GM06990 (cell line): ENCODE results near the gene SLC25A13.

ENCODE experiments used
- DNase-seq: peaks from one replicate; pipeline ENCODE4 v3.0.0-alpha.2; 2011; ENCODE audit not compliant: insufficient read length; ENCODE audit errors: extremely low read depth
- H3K27me3 ChIP-seq: replicated peaks from 2 replicates; pipeline ENCODE4 v1.6.0; 2011; ENCODE audit warnings: low read length; ENCODE audit not compliant: control insufficient read depth, insufficient read depth
- H3K36me3 ChIP-seq: 2 replicates; pipeline ENCODE4 v1.5.1; 2011; ENCODE audit warnings: low read length; ENCODE audit not compliant: control insufficient read depth, insufficient read depth
- H3K4me3 ChIP-seq: replicated peaks from 2 replicates; pipeline ENCODE4 v1.5.1; 2011; ENCODE audit warnings: low read depth, mild to moderate bottlenecking, control low read depth, low read length
- TF ChIP-seq, protein P1 (sequence below): IDR thresholded peaks from 2 replicates; pipeline ENCODE4 v1.5.1; 2011; ENCODE audit warnings: low read length, control low read depth, mild to moderate bottlenecking, inconsistent platforms; ENCODE audit not compliant: insufficient read depth, poor library complexity, severe bottlenecking

The SLC25A13 gene

DNA sequence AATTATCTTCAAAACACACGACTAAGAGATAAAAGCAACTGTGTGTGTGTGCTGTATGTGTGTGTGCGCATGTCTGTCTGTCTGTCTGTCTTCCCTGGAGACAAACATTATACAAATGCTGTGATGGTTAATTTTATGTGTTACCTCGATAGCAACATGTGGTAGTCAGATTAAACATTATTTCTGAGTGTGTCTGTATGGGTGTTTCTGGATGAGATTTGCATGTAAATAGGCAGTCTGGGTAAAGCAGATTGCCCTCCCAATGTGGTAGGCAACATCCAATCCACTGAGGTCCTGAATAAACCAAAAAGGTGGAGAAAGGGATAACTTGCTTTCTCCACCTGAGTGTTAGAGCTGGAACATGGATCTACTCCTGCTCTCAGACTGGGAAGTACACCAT lies 67.9 kb downstream of the SLC25A13 start:
- H3K27me3 ChIP-seq, result no peaks in the 10 kb centered on the region
- no peak overlapping the region for H3K4me3 ChIP-seq
- no peak for DNase-seq
- TF ChIP-seq, protein P1, sequence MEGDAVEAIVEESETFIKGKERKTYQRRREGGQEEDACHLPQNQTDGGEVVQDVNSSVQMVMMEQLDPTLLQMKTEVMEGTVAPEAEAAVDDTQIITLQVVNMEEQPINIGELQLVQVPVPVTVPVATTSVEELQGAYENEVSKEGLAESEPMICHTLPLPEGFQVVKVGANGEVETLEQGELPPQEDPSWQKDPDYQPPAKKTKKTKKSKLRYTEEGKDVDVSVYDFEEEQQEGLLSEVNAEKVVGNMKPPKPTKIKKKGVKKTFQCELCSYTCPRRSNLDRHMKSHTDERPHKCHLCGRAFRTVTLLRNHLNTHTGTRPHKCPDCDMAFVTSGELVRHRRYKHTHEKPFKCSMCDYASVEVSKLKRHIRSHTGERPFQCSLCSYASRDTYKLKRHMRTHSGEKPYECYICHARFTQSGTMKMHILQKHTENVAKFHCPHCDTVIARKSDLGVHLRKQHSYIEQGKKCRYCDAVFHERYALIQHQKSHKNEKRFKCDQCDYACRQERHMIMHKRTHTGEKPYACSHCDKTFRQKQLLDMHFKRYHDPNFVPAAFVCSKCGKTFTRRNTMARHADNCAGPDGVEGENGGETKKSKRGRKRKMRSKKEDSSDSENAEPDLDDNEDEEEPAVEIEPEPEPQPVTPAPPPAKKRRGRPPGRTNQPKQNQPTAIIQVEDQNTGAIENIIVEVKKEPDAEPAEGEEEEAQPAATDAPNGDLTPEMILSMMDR, result no peak
- no peaks in the 10 kb centered on the region for H3K36me3 ChIP-seq

GRCh38 chr7:96253441-96253840 lies 68.5 kb downstream of the SLC25A13 start:
- H3K4me3 ChIP-seq, result no peak overlapping the region
- DNase-seq, result no peak

DNA sequence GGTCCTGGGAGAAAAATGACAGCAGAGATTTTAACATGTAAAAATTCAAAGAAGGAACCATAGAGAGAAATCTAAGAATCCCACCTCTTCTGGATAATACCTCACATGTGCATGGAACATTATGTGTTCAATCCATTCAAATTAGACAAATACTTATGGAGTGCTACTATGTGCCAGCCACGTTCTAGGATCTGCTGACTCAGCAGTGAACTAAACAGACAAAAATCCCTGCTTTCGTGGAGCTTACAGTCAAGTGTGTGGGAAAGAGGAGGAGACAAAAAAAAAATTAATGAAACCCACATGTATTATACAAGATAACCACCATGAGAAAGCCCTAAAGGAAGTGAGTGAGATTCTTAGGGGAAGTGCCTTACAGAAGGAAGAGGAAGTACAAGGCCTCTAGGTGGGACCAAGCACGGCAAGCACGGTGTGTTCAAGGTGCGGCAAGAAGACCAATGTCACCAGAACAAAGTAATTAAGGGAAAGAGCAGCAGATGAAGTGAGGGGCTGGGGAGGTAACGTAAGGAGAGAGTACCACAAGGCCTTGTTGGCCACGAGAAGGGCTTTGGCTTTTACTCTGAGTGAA lies 71.0 kb downstream of the SLC25A13 start:
- TF ChIP-seq, protein P1, result no peak
- H3K4me3 ChIP-seq, result no peak overlapping the region
- no peak for DNase-seq
- H3K36me3 ChIP-seq, result no peaks in the 10 kb centered on the region
- no peaks in the 10 kb centered on the region for H3K27me3 ChIP-seq

More at GRCh38 chr7:96253441-96253840, 68.5 kb downstream of the SLC25A13 start:
- Histone ChIP-seq H3K27me3 (no peaks in the 10 kb centered on the region), H3K36me3 (no peaks in the 10 kb centered on the region)
- TF ChIP-seq, protein P1, result no peak

- no peaks in the 10 kb centered on the region for H3K27me3 ChIP-seq
- H3K36me3 ChIP-seq, result no peaks in the 10 kb centered on the region
- DNase-seq, result no peak
- TF ChIP-seq, protein P1, result no peak
- no peak overlapping the region for H3K4me3 ChIP-seq
Measured at GRCh38 chr7:96248405-96248804, 73.5 kb downstream of the SLC25A13 start.

GRCh38 chr7:96246919-96247318 lies 75.0 kb downstream of the SLC25A13 start:
- Histone ChIP-seq H3K36me3 (no peaks in the 10 kb centered on the region), H3K4me3 (no peak overlapping the region), H3K27me3 (no peaks in the 10 kb centered on the region)
- DNase-seq, result no peak
- TF ChIP-seq, protein P1, result no peak

- no peaks in the 10 kb centered on the region for H3K27me3 ChIP-seq
- no peak overlapping the region for H3K4me3 ChIP-seq
- TF ChIP-seq, protein P1, result no peak
- H3K36me3 ChIP-seq, result no peaks in the 10 kb centered on the region
- no peak for DNase-seq
Measured at GRCh38 chr7:96244992-96245292, 77.0 kb downstream of the SLC25A13 start.
